LHCN-M2 (cell line): ENCODE results near the gene SORBS1. TPM values are rescaled to one million over a fixed set of nuclear protein-coding genes. Genes with fewer than 3 reads are reported as not detected.

ENCODE experiments used
- DNase-seq: peaks from one replicate; pipeline ENCODE4 v3.0.0-alpha.2; 2012; ENCODE audit warnings: low read depth
- total RNA-seq: library from RNA; depleted of rRNA; stranded (reverse); fragments of >200 nt; gene quantifications from 2 replicates; pipeline ENCODE4 v1.2.3, GENCODE V29; 2014

SORBS1 gene
- total RNA-seq, 1 experiment from 2014 or later = 6.5 TPM

DNA sequence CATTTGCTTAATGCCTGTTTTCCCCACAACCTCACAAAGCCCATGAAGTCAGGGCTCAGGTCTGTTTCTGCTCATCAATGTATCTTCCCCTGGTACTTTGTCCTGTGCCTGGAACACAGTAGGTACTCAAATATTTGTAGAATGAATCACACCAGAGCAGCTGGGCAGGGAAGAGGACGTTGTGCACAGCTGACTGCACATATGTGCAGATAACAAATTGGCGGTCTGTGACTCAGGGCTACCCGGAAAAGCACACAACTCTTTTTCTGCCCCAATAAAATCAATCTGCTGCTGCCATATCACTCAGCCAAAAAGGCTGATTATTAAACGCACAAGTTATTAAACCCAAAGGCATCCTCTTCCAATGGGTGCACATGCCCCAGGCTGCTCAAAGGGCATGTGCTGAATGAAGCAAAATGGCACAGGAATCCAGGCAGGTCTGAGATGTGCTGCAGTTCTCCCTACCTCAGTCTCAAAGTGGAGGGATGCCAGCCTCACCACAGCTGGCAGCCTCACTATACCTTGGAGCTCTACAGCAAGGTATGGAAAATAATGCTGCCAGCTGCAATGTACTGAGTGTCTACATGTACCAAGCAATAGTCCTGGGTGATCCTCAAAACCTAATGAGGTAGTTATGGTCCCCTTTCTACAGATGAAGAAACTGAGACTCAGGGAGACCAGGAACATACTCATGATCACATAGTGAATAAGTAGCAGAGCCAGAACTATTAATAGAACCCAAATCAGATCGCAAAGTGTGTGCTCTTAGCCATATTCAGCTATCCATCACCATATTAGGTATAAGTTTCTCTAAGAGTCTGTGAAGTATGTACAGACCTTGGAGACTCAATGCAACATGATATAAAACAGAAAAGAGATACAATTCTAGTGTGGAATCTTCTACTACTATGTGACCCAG lies 43.4 kb downstream of the SORBS1 start:
- DNase-seq = peak; percentile 83

DNA sequence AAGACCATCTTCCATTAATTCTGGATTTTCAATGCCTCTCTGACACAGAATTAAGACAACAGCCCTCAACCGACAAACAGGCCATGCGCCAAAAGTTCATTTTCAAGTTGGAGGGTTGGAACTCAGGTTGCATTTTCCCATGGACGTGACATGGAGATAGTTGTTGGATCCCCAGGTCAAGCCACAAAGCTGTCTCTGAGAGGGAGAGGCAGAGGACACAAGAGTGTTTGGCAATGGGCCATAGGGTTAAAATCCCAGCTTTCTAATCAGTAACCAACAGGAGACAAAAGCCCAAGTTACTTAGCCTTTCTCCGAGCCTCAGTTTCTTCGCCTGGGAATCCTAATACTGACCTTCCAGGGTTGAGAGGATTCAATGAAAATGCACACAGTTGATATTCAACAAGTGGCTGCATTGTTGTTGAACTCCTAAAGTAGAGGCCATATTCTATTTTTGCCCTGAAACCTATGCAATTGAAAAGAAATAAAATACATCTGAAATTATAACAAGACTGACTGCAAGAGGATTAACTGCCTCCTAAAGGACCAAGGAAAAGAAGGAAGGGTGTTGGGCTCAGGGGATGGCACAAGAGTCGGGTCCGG lies 44.3 kb downstream of the SORBS1 start:
- DNase-seq = no peak

DNA sequence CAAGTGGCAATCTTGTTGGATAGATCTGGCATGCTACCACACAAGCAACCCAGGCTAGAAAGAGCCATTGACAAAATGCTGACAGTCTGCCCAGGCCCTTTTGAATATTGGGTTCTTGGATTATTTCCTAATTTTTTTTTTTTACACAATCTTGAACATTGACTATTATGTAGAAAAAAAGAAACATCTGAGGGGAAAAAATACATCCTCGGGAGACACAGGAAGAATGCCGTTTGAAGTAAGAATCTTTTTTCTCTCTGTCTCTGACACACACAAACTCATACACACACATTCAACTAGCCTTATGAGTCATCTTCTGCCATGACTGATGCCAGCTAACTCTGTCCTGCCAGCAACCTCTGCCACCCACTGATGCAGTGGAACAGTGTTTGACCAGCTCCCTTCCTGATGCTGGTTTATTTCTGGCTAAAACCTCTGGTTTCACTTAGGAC lies 47.2 kb downstream of the SORBS1 start:
- DNase-seq = peak; percentile 85

DNA sequence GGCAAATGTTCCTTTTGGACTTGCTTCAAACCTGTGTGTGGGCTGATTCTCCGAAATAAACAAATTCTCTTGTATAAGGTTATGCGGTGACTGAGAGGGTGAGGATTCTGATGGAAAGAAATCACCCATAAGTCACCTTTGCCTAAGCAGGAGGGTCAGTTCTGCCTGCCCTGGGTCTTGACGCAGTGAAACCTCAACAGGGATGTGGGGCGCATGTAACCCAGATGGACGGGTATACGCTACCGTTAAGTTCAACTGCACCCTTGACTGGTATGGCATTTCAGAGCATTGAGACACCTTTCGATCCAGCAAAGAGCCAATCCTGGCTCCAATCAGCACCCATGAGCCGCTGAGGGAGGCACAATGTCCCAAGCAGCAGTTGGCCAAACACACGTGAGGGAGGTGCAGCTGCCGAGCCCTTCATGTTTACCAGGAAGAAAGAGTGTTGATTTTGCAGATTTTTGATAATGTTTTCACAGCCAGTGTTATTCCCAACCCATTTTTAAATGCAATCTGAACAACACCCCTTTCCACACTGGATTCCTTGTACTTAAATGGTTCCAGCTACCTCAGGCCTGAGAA lies 48.1 kb downstream of the SORBS1 start:
- DNase-seq = no peak

DNA sequence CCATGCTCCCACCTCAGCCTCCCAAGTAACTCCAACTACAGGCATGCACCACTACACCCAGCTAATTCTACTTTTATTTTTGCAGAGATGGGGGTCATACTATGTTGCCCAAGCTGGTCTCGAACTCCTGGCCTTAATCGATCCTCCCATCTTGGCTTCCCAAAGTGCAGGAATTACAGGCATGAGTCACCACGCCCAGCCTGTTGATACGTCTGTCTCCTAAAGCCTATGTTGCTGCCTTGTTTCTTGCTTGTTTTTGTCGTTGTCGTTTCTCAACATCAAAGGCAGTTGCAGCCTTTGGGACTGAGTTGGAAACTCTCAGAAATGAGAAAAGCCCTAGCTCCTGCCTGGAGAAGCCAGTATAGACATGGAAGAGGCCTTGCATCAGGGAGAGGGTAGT lies 49.9 kb downstream of the SORBS1 start:
- no peak for DNase-seq

DNA sequence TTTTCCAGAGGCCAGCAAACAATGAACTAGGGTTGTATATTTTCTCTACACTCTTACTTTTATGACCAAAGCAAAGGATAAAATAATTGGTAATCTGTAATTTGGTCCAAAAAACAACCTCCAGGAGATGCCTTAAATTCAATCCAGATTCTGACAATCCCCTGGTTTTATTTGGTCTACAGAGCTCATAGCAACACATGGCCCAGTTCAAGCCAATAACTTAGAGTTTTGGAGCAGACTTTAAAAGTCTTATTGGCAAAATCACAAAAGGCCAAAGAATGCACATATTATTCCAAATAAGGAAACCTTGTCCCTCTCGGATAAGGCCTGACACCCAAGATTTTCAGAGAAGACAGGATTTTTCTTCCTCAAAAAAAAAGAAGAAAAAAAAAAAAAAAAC lies 51.9 kb downstream of the SORBS1 start:
- DNase-seq = no peak

DNA sequence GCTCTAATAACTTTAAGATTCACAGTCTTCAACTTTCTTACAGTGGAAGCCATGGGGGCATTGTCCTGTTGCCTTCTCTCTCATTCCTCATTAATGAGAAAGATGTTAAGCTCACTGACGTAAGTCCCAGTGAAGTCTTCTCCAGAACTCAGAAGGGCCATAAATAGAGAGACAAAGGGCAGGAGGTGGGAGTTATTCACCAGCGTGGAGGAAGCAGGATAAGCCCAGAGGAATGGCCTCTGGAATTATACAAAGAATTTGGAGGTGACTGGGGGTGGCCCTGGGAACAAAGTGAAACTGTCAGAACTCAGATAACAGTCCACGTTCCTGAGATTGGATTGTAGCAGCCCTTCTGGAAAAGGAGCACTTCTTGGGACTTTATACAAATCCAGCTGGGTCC lies 52.4 kb downstream of the SORBS1 start:
- DNase-seq = no peak

DNA sequence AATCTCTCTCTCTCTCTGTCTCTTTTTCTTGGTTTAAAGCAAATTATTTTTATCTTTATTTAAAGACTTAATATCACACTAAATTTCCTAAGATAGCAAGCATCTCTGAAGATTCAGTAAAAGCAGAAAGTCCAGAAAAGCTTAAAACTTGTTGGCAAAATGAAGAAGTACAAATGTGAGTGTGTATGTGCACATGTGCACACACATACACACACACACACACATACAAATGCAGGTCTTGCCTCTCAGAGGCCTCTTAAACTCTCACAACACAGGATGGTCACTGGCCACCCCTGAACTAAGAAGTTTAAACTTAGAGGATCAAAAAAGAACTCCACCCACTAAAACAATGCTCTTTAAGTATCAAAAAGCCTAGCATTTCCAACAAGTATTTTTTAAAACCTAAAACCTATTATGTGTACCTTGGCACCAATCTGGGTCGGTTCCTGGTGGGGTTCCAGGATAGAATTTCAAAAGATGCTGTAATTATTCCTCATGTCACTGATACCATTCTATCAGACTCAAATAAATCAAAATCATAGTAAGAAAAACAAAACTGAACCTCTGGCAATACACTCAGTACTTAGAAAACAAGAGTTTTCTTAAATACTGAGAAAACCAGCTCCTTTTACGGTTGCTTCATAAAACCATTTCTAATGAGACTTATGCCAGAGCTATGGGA lies 55.0 kb downstream of the SORBS1 start:
- DNase-seq = no peak

DNA sequence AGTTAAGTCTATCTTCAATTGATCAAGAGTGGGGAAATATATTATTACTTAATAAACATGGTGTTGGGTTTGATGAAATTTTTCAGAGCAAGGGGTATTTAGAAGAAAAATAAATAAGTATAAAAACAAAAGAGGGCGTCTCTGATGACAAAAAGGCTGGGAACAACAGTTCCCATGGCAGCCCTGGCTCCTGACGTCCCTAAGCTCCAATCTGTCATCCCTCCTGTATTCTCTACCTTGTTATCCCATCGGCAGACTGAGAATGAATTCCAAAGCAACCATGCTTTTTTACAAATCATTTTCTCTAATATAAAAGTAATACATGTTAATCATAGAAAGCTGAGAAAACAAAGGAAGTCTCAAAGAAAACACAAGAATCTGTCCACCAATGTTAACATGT lies 55.5 kb downstream of the SORBS1 start:
- DNase-seq = no peak

DNA sequence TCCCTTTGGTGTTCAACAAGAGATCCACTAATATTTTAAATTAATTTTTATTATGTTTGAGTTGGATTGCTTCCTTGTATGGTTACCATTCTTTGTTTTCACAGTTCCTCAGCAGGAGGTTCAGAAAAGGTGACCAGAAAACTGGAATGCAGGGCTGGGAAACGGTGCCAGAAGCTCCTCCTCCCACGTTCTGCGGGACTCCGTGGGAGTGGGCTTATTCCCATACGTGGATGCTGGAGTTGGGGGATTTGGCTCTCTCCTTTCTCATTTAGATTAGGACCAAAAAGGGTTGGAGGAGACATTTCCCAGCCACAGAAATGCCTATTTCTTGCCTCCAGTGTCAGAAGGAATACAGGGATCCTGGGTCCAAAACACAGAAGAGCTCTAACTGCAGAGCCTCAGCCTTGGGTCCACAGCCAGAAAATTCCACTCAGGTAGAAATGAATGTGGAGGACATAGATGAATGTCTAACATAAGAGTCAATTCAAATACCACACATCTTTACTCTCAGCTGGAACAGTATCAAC lies 56.0 kb downstream of the SORBS1 start:
- no peak for DNase-seq

DNA sequence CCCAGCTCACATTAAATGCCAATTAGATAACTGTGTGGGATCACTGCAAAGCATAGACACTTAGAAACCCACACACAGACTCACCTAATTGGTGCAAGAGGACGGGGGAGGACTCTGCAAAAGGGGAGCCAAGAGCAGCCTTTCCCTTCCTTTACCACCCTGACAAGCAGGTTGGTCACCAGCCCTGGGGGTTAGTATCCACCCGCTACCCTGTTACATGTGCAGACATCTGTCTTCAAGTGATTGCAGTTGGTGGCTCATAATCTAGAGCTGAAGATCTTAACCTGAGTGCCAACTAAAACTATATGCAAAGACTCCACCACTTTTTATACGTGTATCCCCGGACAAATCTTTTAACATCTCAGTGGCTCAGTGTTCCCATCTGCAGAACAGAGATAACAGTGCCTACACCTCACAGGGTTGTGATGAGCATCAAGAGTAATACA lies 56.9 kb downstream of the SORBS1 start:
- no peak for DNase-seq

DNA sequence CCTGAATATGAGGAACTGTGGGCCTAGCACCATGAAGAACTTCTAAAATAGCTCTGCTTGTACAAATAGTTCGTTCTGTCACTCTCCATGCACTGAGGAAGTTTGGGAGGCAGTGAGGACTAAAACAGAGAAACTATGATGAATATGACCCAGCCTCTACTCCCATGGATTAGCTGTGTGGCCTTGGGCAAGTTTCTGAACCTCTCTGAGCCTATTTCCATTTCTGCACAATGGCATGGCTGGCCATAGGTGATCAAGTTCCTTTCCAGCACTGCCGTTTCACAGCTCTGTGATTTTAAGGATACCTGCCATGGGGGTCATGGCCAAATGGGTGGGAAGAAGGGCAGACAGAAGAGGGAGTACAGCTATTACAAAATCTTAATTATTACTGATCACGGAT lies 57.6 kb downstream of the SORBS1 start:
- DNase-seq = no peak

DNA sequence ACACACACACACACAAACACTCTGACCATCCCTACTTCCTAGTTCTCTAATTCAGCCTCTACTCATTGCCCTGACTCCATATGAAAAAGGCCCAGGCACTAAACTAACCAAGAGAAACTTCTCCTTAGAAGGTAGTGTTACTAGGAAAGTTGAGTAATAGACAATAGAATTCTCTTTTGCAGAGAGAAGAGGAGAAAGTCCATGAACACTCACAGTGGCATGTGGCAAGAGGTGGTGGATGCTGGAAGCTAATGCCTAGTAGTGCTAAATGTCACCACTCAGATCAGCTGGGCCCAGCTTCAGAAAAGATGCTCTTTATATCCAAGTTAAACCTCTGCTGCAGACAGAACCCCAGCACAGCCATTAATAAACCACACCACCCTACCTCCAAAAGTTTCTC lies 58.2 kb downstream of the SORBS1 start:
- no peak for DNase-seq

DNA sequence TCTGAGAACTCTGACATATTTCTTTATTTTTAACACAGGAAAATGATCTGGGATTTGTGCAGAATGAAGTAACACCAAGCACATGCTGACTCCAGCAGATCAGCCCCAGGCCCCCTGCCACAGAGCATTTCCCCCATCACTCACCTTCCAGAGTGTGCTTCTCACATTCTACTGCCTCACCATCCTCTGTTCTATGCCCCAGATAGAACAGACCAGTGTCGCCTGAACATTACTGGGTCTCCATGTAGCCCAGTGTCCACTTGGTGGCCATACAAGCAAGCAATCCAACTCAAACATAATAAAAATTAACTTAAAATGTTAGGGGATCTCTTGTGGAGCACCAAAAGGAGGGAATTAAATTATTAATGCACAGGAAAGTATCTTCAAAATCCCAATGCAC lies 58.8 kb downstream of the SORBS1 start:
- DNase-seq = no peak

DNA sequence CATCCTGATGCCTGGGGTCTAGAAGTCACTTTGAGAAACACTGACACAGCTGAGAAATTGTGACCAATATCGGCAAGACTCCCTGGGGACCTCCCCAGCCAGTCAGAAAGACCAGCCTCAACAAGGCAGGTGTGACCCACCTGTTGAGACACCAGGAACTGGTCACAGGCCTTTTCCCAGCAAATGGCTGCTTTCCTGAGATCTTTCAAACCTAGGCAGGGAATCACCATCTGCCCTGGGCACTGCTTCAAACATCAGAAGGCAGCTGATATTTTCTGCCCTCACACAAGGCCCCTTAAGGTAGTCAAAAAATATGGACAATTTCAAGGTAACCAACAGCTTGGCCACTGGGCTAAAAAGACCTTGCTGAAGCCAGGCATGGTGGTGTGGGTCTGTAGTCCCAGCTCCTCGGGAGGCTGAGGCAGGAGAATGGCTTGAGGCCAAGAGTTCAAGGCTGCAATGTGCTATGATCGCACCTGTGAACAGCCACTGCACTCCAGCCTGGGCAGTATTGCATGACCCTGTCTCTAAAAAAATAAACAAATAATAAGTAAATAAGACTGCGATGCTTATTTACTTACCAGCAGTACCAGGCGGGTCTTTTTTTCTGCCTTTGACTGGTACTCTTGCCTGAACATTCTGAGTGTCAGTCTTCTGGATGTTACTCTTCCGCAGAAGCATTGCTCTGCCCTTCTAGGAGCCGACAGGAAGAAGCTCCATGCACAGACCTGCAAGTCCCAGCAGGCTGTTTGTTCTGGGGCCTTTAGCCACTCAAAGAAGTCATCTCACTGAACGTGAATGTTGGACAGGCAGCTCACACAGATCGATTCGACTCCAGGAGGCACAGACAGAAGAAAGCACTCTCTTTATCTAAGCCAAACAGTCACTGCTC lies 59.7 kb downstream of the SORBS1 start:
- DNase-seq = no peak

DNA sequence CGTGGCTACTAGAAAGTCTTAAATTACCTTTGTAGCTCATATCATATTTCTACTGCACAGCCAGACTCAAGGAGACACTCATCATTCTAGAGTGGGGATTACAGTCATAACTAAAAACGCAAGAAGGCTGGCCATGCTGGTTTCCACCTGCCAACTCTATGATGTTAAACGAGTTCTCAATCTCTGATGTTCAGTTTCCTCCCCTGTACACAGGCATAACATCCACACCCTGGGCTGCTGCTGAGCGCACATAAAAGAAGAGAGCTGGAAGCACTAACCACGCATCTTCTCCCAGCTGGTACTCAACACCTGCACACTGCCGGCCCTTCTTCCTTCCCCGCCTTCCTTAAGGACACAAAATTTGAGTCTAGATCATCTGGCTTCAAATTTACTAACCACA lies 60.5 kb downstream of the SORBS1 start:
- DNase-seq = no peak

DNA sequence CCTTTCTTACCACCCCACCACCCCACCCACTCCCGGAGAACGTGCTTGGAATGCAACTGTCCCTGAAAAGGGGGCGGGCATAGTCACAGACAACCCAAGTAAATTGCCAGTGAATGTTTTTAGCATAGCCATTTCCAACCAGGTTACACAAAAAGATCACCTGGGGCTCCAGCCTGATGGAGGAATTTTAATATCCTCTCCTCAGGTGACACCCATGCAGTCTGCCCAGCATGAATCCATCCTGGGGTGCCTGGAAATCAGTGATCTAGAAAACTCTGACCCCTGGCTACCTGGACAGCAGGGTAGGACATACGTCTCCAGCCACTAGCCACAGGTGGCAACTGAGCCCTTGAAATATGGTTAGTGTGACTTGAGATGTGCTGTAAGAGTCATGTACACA lies 61.1 kb downstream of the SORBS1 start:
- DNase-seq = no peak

DNA sequence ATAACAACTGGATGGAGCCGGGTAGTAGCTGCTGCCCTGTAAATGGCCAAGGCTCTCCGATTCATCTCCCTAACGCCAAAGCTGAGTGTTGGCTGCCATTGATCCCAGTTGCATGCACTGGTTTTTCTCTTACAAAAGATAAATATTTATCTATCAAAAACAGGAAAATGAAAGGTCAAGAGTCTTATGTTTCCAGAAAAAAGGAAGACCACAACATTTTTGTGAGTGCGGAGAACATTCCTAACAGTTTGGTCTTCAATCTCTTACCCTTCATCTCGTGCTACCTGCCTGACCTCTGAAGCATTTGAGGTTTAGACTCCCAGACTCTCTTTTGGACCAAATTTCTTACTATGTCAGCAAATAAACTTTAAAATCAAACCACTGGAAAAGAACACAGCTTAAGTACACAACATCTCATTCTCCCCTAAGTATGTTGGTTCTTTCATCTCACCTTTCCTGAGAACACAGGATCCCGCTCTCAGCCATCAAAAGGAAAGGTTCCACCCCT lies 61.6 kb downstream of the SORBS1 start:
- DNase-seq = no peak

DNA sequence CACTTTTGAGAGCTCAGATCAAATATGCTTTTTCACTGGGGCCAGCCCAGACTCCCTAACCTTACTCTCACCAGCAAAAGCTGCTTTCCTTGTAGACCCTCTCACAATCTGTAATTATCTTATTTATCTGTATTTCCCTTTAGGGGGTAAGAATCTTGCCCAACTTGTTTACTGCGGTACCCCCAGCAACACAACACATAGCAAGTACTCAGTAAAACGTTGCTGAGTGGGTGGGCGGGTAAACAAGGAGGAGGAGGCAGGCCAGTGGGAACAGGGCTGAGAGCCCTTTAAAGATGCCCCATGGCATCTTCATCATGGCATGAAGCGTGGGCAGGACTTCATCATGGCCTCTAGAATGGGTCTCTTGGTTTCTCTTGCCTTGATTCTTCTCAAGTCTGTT lies 64.2 kb downstream of the SORBS1 start:
- DNase-seq = no peak

DNA sequence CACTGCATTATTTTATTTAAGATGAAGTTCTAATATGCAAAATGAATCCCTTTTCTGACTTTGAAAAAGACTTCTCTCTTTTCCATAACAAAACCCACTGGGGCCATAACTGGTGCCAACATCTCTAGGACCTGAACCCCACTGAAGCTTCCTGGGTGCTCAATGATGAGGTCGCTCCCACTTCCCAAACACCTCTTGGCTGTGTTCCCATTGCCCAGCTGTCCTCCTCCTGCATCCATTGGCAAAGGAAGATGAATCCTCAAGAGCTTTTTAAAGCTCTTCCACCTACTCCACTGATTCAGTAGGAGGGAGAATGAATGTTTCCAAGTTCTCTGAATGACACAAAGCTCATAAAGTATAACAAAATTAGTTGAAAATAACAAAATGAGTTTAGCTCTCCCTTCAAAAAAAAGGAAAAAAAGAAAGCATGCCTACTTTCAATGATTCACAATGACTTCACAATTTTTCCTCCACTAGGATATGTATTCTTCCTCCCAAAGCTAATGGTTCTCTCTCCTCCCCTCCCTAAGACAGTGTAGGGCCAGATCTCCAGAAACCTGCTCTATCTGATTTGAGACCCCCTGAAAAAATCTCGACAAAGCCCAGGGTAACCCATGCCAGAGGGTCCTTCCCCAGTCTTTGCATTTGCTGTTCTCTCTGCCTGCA lies 64.8 kb downstream of the SORBS1 start:
- peak; percentile 29 for DNase-seq
